Suppressor macrophage treated with lipopolysaccharide for 1 hour (primary cell): ENCODE results near the gene C5AR2.
"Not testable (repeated sequence)": the region's sequence is repeated elsewhere in the genome, so short reads cannot be mapped to it uniquely, and the experiment has no call there.

ENCODE experiments used
- DNase-seq, 3 donors: peaks; one replicate each; pipeline ENCODE4 v3.0.0-alpha.2; 2020 to 2022

The C5AR2 gene

DNA sequence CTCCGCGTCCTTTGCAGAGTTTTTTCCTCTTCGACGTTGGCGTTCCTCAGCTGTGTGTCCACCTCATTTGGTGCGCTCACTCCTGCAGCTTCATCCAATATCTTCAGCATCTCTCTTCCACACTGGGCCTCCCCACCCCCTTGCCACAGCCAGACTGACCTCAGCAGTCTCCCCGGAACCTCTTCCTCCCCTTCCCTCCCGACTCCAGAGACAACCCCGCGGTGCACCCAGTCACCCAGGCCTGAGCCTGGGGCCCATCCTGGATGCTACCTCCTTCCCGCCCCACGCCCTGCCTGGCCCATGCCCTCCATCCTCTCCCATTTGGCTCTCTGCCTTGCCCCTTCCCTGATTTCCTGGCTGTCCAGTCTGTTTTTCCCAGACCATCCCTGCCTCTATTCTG is 8.1 kb upstream of the C5AR2 start:
- peak in 2 of 3 donors; percentile 49 to 68 for DNase-seq

DNA sequence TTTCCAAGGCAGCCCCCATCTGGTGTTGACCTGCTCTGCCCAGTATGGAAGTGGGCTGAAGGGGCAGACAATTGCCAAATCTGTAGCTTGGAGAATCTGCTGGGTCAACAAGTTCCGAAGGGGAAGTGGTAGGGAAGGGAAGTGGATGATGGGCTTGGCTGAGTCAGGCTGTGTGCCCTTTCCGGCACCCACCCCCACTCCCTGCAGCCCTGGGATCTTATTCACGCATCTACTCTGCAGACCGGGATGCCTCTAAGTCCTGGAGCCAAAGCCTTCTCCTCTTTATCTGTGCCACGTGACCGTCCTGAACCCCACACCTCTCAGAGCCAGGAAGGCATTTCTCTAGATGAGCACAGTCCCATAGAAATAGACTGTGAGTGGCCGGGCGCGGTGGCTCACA is 7.5 kb upstream of the C5AR2 start:
- peak; percentile 93 to 94 (median 94) for DNase-seq

DNA sequence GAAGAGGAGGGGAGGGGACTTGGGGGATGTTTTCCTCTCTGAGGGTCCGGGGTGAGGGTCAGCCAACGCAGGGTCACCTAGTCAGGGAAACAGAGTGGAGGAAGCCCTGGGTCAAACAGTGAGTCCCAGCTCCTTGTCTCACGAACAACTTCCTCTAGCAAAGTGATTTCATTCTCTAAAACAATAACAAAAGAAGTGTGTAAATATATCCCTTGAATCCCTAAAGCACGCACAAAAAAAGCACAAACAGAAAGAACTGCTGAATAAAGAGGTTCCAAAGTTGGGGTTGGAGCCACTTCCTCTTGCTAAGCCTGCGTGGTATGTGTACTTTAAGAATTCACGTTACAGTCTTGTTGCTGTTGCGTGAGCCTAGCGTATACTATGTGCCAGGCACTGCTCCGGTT is 1.5 kb upstream of the C5AR2 start:
- peak; percentile 71 to 88 (median 82) for DNase-seq

DNA sequence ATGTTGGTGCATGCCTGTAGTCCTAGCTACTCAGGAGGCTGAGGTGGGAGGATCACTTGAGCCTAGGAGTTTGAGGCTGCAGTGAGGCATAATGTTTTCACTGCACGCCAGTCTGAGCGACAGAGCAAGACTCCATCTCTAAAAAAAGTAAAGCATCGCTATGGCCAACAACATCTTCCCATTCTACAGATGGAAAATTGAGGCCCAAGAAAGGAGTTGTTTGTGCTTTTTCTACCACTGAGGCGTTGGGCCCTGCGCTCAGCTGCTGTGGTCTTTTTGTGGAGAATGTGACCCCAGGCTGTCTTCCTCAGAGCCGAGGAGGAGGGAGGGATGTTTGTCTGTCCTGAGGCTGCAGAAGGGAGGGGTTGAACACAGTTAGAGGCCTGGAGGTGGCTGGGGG is 485 bp upstream of the C5AR2 start:
- DNase-seq: no peak

DNA sequence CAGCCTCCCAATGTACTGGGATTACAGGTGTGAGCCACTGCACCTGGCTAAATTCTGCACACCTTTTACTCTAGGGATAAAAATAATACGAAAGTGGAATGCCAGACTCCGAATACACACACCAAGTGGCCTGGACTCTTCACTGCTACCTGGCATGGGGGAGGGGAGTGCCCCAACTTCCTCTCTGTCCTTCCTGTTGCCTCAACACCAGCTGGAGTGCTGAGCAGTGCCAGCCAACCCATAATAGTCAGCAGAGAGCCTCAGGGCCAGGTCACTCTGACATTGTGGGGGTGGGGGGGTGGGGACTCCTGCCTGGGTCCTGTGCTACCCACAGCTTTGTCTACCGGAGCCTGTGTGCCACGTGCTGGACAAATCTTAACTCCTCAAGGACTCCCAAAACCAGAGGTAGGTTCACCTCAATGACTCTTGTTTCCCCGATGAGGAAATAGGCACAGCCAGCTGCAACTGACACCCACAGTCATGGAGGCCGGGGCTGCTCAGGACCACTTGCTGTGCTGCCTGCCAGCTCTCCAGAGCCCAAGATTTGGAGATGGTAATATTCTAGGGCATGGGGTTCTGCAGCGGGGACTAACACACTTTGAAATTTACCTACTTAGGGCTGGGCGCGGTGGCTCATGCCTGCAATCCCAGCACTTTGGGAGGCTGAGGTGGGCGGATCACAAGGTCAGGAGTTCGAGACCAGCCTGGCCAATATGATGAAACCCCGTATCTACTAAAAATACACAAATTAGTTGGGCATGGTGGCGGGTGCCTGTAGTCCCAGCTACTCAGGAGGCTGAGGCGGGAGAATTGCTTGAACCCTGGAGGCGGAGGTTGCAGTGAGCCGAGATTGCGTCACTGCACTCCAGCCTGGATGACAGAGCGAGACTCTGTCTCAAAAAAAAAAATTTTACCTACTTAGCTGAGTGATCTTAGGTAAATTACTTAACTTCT is 5.1 kb downstream of the C5AR2 start:
- peak; percentile 76 to 83 (median 82) for DNase-seq

DNA sequence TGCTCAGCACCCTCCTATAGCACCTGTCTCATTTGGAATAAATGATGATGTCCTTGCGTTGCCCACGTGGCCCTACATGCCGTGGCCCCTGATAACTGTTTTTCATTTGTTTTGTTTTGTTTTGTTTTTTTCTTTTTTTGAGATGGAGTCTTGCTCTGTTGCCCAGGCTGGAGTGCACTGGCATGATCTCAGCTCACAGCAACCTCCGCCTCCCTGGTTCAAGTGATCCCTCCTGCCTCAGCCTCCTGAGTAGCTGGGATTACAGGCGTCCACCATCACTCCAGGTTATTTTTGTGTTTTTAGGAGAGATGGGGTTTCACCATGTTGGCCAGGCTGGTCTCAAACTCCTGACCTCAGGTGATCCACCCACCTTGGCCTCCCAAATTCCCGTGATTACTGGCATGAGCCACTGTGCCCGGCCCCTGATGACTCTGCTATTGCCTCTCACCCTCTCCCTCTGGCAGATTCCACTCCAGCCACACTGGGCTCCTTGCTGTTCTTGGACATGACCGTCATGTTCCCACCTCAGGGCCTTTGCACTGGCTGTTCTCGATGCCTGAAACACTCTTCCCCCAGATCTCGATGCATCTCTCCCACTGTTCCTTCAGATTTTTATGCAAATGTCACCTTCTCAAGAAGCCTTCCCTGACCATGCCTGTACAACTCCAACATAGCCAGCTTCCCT is 7.4 kb downstream of the C5AR2 start:
- no peak for DNase-seq

DNA sequence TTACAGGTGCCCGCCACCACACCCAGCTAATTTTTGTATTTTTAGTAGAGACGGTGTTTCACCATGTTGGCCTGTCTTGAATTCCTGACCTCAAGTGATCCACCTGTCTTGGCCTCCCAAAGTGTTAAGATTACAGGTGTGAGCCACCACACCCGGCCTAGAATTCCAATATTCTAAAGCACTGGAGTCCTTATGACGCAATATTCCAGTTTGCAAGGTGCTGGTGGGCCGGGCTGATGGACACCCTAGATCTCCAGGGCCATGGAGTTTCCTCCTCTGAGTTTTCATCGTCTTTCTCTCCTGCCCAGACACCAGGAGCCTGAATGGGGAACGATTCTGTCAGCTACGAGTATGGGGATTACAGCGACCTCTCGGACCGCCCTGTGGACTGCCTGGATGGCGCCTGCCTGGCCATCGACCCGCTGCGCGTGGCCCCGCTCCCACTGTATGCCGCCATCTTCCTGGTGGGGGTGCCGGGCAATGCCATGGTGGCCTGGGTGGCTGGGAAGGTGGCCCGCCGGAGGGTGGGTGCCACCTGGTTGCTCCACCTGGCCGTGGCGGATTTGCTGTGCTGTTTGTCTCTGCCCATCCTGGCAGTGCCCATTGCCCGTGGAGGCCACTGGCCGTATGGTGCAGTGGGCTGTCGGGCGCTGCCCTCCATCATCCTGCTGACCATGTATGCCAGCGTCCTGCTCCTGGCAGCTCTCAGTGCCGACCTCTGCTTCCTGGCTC is 8.7 kb downstream of the C5AR2 start:
- no peak for DNase-seq

DNA sequence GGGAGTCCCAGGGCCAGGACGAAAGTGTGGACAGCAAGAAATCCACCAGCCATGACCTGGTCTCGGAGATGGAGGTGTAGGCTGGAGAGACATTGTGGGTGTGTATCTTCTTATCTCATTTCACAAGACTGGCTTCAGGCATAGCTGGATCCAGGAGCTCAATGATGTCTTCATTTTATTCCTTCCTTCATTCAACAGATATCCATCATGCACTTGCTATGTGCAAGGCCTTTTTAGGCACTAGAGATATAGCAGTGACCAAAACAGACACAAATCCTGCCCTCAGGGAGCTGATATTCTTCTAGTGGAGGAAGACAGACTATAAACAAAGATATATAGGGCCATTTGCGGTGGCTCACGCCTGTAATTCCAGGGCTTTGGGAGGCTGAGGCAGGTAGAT is 9.8 kb downstream of the C5AR2 start:
- DNase-seq: no peak

DNA sequence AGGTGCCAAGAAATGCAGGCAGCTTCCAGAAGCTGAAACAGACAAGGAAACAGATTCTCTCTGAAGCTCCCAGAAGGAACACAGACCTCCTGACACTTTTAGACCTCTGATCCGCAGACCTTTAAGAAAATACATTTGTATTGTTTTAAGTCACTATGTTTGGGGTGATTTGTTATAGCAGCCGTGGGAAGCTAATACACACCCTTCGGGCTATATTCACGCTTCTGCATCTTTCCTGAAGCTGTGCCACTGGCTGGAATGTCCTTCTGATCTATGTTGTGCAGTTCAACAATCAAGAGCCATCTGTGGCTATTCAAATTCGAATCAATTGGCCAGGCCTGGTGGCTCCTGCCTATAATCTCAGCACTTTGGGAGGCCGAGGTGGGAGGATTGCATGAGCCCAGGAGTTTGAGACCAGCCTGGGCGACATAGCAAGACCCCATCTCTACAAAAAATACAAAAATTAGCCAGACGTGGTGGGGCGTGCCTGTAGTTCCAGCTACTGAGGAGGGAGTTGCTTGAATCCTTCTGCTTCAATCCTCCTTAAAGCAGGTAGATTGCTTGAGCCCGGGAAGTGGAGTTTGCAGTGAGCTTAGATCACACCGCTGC is 11.3 kb downstream of the C5AR2 start:
- DNase-seq: no peak

DNA sequence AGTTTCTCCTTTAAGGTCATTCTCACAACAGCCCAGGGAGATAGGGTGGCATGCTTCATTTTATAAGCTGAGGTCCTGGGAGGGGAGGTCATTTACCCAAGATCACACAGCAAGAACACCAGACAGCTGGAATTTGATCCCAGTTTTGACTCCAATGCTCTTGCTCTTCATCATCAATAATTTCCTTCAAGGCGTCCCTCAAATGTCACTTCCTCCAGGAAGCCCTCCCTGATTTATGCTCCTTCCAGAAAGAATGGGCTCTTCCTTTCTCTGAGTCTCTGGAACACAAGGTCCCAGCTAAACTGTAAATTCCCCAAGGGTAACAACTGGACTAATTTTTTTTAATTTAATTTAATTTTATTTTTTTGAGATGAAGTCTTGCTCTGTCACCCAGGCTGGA is 12.4 kb downstream of the C5AR2 start:
- DNase-seq: no peak

DNA sequence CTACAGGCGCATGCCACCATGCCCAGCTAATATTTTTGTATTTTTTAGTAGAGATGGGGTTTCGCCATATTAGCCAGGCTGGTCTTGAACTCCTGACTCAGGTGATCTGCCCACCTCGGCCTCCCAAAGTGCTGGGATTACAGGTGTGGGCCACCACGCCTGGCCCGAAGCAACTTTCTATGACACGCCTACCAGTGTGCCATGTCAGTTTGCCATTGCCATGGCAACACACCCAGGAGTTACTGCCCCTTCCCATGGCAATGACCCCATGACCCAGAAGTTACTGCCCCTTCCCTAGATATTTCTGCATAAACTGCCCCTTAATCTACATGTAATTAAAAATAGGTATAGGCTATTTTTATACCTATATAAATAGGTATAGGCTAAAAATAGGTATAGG is 14.0 kb downstream of the C5AR2 start:
- not testable (repeated sequence) for DNase-seq

DNA sequence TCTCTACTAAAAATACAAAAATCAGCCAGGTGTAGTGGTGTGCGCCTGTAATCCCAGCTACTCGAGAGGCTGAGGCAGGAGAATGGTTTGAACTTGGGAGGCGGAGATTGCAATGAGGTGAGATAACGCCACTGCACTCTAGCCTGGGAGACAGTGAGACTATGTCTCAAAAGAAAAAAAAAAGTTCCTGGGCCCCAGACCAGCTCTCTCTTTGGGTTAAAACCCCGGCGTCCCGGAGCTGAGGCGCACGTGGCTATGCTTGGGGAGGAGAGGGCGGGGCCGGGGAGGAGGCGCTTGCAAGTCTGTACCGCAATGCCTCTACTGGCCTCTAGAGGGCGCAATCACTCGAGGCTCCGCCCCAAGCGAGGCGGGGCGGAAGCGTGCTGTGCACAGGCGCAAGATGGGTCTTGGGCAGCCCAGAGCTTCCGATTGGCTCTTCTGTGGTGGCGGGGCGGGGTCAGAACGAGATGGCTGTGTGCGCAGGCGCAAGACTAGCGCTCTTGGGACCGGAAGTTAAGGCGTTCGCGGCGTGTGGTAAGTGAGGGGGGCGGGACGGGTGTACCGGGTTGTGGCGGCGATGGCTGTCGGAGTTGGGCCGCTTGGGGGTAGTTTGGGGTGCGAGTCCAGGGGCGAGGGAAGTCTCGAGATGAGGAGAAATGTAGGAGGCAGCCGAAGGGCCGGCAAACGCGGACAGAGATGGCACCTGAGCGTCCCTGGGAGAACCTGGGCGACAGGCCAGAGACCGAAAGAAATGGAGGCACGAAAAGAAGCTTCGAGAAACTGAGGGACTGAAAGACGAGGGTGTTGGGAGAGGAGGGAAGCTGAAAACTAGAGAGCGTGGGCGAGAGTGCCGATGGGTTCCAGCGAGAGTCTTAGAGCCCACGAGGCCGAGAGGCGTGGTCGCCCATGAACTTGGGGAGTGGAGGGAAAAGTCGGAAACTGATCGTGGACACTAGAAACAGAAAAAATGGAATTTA is 17.1 kb downstream of the C5AR2 start, which contains the start of gene DHX34:
Gene DHX34, plus strand, starts transcription at position 497 of the 977 bp plus-strand sequence. CDS start 3,716 bp downstream, outside the sequence.
- peak; percentile 99 to 100 (median 99) for DNase-seq

DNA sequence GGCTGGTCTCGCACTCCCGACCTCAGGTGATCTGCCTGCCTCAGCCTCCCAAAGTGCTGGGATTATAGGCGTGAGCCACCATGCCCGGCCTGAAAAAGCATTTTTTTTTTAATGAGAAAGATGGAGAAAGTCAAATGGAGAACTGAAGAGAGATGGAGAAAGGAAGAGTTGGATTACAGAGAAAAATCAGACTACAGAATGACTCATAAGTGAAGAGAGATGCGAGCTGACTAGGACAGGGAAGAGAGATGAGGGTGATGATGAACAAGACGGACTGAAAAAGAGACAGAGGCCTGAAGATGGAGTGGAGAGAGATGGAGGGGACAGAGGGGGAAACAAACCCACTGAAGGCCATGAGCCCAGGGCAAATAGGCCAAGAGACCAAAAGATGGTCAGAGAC is 18.7 kb downstream of the C5AR2 start:
- DNase-seq: peak in 2 of 3 donors; percentile 53 to 57

DNA sequence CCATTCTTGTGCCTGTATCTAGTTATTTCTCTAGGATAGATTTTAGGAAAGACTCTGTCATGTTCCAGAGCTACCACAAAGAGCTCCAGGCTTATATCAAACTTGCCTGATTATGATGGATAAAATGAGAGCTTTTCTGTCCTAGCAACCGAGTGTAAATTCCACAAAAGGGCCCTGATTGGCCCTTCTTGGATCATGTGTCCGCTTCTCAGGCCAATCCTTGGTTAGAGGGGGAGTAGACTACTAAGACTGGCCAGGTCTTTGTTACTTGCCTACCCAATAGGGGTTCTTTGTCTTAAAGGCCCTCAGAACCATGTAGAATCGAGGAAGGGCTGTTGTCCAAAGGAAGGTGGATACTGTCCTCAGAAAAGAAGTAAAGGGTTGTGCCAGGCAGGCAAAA is 19.6 kb downstream of the C5AR2 start:
- peak; percentile 41 to 50 (median 49) for DNase-seq

DNA sequence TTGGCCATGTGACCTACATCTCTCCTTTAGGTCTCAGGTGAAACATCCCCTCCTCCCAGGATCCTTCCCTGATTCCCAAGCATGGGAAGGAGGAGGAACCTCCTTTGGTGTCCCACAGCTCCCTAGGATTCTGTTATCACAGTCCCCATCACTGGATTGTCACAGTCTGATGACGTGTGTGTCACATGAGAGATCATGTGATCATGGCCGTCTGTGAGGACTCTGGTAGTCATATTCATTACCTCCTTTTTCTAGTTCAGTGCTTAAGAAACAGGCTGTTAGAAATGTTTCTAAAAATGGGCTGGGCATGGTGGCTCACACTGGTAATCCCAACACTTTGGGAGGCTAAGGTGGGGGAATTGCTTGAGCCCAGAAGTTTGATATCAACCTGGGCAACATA is 20.1 kb downstream of the C5AR2 start:
- DNase-seq: peak; percentile 37 to 42 (median 40)

DNA sequence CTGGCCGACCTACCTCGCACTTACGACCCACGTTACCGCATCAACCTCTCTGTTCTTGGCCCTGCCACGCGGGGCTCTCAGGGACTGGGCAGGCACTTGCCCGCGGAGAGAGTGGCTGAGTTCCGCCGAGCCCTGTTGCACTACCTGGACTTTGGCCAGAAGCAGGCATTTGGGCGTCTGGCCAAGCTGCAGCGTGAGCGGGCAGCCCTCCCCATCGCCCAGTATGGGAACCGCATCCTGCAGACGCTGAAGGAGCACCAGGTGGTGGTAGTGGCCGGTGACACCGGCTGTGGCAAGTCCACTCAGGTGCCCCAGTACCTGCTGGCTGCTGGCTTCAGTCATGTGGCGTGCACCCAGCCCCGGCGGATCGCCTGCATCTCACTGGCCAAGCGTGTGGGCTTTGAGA is 21.3 kb downstream of the C5AR2 start:
- no peak for DNase-seq

DNA sequence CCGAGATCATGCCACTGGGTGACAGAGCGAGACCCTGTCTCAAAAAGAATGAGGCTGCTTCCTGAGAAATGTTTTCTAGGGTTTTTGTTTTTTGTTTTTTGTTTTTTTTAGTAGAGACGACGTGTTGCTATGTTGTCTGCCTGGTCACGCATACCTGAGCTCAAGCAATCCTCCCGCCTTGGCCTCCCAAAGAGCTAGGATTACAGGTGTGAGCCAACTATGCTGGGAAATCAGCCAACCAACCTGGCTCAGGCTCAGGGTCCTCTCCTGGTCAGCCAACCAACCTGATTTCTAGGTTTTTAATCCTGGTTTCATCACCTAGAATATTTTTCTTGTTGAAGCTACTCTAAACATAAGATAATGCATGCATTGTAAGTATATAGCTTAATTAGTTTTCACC is 24.9 kb downstream of the C5AR2 start:
- DNase-seq: no peak

DNA sequence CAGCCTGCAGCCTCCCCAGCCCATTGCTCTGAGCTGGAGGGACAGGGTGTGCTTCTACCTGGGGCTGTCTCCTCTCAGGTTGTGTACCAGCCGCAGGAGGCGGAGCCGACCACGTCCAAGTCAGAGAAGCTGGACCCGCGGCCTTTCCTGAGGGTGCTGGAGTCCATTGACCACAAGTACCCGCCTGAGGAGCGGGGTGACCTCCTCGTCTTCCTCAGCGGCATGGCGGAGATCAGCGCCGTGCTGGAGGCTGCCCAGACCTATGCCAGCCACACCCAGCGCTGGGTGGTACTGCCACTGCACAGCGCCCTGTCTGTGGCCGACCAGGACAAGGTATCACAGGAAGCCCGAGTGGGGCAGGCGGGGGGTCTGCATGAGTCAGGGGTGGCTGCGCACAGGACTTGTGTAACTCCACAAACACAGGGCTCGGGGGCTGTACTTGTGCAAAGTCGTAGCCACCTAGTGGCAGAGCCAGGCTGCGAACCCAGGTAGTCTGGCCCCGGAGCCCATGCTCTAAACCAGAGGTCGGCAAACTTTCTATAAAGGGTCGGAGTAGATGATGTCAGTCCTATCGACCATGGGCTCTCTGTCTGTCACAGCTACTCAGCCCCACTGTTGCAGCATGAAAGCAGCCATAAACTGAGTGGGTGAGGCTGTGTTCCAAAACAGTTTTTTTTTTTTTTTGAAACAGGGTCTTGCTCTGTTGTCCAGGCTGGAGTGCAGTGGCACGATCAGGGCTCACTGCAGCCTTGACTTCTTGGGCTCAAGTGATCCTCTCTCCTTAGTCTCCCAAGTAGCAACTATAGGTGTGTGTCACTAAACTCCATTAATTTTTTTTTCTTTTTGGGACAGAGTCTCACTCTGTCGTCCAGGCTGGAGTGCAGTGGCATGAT is 26.1 kb downstream of the C5AR2 start:
- DNase-seq: no peak

DNA sequence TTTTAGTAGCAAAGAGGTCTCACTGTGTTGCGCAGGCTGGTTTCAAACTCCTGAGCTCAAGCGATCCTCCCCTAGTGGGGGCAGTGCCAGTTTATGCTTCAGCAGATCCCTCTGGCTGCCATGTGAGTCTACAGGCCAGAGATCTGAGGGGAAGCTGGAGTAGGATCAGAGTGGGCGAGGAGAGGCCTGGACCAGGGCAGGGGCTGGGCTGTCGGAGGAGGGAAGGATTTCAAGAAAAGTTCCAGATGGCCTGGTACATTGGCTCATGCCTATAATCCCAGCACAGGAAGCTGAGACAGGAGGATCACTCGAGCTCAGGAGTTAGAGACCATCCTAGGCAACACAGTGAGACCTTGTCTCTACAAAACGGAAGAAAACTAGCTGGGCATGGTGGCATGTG is 27.0 kb downstream of the C5AR2 start:
- no peak for DNase-seq

DNA sequence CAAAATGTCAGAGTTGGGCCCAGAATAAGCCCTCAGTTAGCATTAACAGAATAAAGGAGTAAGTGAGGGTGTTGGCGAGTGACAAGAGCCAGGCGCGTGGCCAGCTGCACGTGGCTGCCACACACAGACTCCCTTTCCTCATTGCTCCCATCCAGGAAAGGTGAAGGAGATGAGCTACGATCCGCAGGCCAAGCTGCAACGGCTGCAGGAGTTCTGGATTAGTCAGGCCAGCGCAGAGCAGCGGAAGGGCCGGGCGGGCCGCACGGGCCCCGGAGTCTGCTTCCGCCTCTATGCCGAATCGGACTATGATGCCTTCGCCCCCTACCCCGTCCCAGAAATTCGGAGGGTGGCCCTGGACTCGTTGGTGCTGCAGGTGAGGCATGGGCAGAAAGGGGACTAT is 30.3 kb downstream of the C5AR2 start:
- DNase-seq: no peak
